Mesenchymal stem cell (in vitro differentiated cells and primary cell): ENCODE data around the gene AGBL5. TPM values are rescaled to one million over a fixed set of nuclear protein-coding genes. Genes with fewer than 3 reads are reported as not detected.

ENCODE experiments used
- DNase-seq: peaks from one replicate; pipeline ENCODE4 v3.0.0-alpha.2; 2013
- H2AFZ ChIP-seq: one replicate; pipeline ENCODE4 v1.6.1; 2013; ENCODE audit warnings: low read depth, mild to moderate bottlenecking, control low read depth, inconsistent platforms, low read length, moderate library complexity
- H2AK5ac ChIP-seq: 2 replicates; pipeline ENCODE4 v1.6.1; 2013; ENCODE audit warnings: low read length, moderate library complexity, mild to moderate bottlenecking, inconsistent platforms; ENCODE audit not compliant: severe bottlenecking
- H2BK120ac ChIP-seq: one replicate; pipeline ENCODE4 v1.6.1; 2013; ENCODE audit warnings: low read depth, mild to moderate bottlenecking, inconsistent platforms, low read length, moderate library complexity
- H2BK12ac ChIP-seq, 2 experiments: one replicate each; pipeline ENCODE4 v1.6.1; 2013; ENCODE audit warnings: inconsistent platforms in 2 of 2, low read length in 2 of 2, mild to moderate bottlenecking in 2 of 2, moderate library complexity in 2 of 2, control low read depth in 1 of 2
- H2BK15ac ChIP-seq: one replicate; pipeline ENCODE4 v1.6.1; 2013; ENCODE audit warnings: mild to moderate bottlenecking, low read depth, inconsistent platforms; ENCODE audit not compliant: poor library complexity, severe bottlenecking
- H2BK5ac ChIP-seq: 2 replicates; pipeline ENCODE4 v1.6.1; 2013; ENCODE audit warnings: low read depth, mild to moderate bottlenecking, low read length, control low read depth, inconsistent platforms; ENCODE audit not compliant: poor library complexity, severe bottlenecking
- H3K14ac ChIP-seq, 2 experiments: one replicate each; pipeline ENCODE4 v1.6.1; 2013; ENCODE audit warnings: inconsistent platforms in 2 of 2, low read length in 2 of 2, control low read depth in 1 of 2, mild to moderate bottlenecking in 1 of 2, moderate library complexity in 1 of 2
- H3K18ac ChIP-seq, 2 experiments: one replicate each; pipeline ENCODE4 v1.6.1; 2013; ENCODE audit warnings: inconsistent platforms in 2 of 2, low read length in 2 of 2, control low read depth in 1 of 2, low read depth in 1 of 2, mild to moderate bottlenecking in 1 of 2
- H3K23ac ChIP-seq, 2 experiments: one replicate each; pipeline ENCODE4 v1.6.1; 2013; ENCODE audit warnings: inconsistent platforms in 2 of 2, low read length in 2 of 2, mild to moderate bottlenecking in 2 of 2, moderate library complexity in 2 of 2, control low read depth in 1 of 2
- H3K27ac ChIP-seq: 2 replicates; pipeline ENCODE4 v1.5.1; 2013; ENCODE audit warnings: mild to moderate bottlenecking, moderate library complexity, low read length, control low read depth, inconsistent platforms; ENCODE audit not compliant: poor library complexity, severe bottlenecking
- H3K27me3 ChIP-seq, 2 experiments: 2 replicates each; pipeline versions ENCODE4 v1.6.1 to v1.7.0; 2013; ENCODE audit warnings: low read length in 2 of 2, mild to moderate bottlenecking in 2 of 2, moderate library complexity in 2 of 2, control low read depth in 1 of 2, inconsistent platforms in 1 of 2; ENCODE audit not compliant: control insufficient read depth in 1 of 2, insufficient read depth in 1 of 2
- H3K36me3 ChIP-seq, 2 experiments: 2 replicates each; pipeline versions ENCODE4 v1.6.1 to v1.7.0; 2013; ENCODE audit warnings: low read length in 2 of 2, control low read depth in 1 of 2, inconsistent platforms in 1 of 2, low read depth in 1 of 2, mild to moderate bottlenecking in 1 of 2; ENCODE audit not compliant: insufficient read depth in 2 of 2, control insufficient read depth in 1 of 2
- H3K4ac ChIP-seq, 2 experiments: one replicate each; pipeline ENCODE4 v1.6.1; 2013; ENCODE audit warnings: inconsistent platforms in 2 of 2, low read length in 2 of 2, mild to moderate bottlenecking in 2 of 2, moderate library complexity in 2 of 2, control low read depth in 1 of 2, low read depth in 1 of 2
- H3K4me1 ChIP-seq: 2 replicates; pipeline ENCODE4 v1.6.1; 2013; ENCODE audit warnings: low read depth, low read length, control low read depth; ENCODE audit not compliant: control insufficient read depth, insufficient read depth
- H3K4me2 ChIP-seq: 2 replicates; pipeline ENCODE4 v1.6.1; 2013; ENCODE audit warnings: low read length, mild to moderate bottlenecking, inconsistent platforms; ENCODE audit not compliant: poor library complexity, severe bottlenecking
- H3K4me3 ChIP-seq, 2 experiments: 2 replicates each; pipeline versions ENCODE4 v1.5.1 to v1.7.0; 2013; ENCODE audit warnings: low read length in 2 of 2, mild to moderate bottlenecking in 2 of 2, control low read depth in 1 of 2, low read depth in 1 of 2; ENCODE audit not compliant: insufficient read depth in 1 of 2
- H3K79me1 ChIP-seq: replicated peaks from 2 replicates; pipeline ENCODE4 v1.6.1; 2013; ENCODE audit warnings: mild to moderate bottlenecking, control low read depth, low read length, inconsistent platforms; ENCODE audit not compliant: poor library complexity, severe bottlenecking
- H3K9ac ChIP-seq: 2 replicates; pipeline ENCODE4 v1.7.0; 2013; ENCODE audit warnings: mild to moderate bottlenecking, low read length, moderate library complexity
- H3K9me3 ChIP-seq: 2 replicates; pipeline ENCODE4 v1.7.0; 2013; ENCODE audit warnings: mild to moderate bottlenecking, low read length; ENCODE audit not compliant: control insufficient read depth
- H4K8ac ChIP-seq: one replicate; pipeline ENCODE4 v1.6.1; 2013; ENCODE audit warnings: inconsistent platforms, mild to moderate bottlenecking, low read length, moderate library complexity
- H4K91ac ChIP-seq: one replicate; pipeline ENCODE4 v1.6.1; 2013; ENCODE audit warnings: mild to moderate bottlenecking, low read length, inconsistent platforms
- WGBS: methylation state at CpG from one replicate; pipeline ENCODE4 v1.1.7; 2013; ENCODE audit warnings: mixed read lengths; 5-methylcytosine and 5-hydroxymethylcytosine counted together
- polyA plus RNA-seq, 2 experiments: library from polyadenylated mRNA; stranded (reverse); fragments of 200-250 nt; gene quantifications; one replicate each; pipeline ENCODE4 v1.2.3, GENCODE V29; 2013

AGBL5 gene, protein sequence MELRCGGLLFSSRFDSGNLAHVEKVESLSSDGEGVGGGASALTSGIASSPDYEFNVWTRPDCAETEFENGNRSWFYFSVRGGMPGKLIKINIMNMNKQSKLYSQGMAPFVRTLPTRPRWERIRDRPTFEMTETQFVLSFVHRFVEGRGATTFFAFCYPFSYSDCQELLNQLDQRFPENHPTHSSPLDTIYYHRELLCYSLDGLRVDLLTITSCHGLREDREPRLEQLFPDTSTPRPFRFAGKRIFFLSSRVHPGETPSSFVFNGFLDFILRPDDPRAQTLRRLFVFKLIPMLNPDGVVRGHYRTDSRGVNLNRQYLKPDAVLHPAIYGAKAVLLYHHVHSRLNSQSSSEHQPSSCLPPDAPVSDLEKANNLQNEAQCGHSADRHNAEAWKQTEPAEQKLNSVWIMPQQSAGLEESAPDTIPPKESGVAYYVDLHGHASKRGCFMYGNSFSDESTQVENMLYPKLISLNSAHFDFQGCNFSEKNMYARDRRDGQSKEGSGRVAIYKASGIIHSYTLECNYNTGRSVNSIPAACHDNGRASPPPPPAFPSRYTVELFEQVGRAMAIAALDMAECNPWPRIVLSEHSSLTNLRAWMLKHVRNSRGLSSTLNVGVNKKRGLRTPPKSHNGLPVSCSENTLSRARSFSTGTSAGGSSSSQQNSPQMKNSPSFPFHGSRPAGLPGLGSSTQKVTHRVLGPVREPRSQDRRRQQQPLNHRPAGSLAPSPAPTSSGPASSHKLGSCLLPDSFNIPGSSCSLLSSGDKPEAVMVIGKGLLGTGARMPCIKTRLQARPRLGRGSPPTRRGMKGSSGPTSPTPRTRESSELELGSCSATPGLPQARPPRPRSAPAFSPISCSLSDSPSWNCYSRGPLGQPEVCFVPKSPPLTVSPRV
- polyA plus RNA-seq (2013, experiment 1 of 2): 18.2 TPM
- 17.4 TPM for polyA plus RNA-seq (2013, experiment 2 of 2)

DNA sequence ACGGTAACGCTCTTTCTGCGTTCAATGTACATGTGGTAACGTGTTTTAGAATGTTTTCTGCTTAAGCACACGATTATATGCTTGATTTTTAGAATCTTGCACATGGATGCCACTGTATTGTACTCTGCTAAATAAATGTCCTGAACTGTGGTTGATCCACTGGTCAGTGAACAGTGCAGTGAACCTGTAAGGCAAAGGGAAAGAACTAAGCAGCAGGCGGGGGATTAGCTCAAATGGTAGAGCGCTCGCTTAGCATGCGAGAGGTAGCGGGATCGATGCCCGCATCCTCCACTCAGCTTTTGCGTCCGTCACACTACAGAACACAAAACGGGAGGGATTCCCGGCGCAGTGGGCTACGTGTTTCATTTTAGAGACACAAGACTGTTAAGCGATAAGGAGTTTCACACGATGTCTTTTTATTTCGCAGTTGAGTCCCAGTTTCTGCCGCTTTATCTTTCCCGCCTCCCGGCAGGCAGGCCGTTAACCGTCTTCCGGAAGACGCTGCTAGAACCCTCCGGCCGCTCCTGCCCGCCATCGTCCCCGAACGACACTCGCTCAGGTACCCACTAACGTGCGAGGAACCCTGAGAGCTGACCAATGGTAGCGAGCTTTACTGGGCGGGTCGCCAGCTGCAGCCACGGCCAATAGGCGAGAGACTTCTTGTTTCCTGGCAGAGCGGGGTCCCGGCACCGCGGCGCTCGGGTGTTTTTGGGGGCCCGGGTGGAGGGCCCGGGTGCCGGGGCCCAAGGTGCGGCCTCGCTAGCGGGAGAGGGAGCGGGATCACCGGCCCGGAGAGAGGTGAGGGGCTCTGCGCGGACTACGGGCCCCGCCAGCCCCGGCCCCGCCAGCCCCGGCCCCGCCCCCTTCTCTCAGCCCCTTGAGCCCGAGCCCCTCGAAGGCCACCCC lies at the start of gene AGBL5:
AGBL5 (plus strand) TSS at position 673 of the 906 bp plus-strand sequence. CDS start 1,291 bp downstream, outside the sequence.
- H2BK5ac ChIP-seq: no peak within 1 kb of the TSS
- H3K9me3 ChIP-seq: no peaks in the 10 kb centered on the region
- peak within 1 kb of the TSS; percentile 90 for H3K27ac ChIP-seq
- H2BK15ac ChIP-seq: peak within 1 kb of the TSS; percentile 41
- peak within 1 kb of the TSS; percentile 89 for H3K9ac ChIP-seq
- H3K4ac ChIP-seq: peak within 1 kb of the TSS; percentile 66 to 99
- H3K27me3 ChIP-seq: no peaks in the 10 kb centered on the region
- no peak within 1 kb of the TSS for H2AK5ac ChIP-seq
- H2BK12ac ChIP-seq: peak within 1 kb of the TSS in 1 of 2 experiments; percentile 58
- peak within 1 kb of the TSS; percentile 61 for H4K91ac ChIP-seq
- H3K18ac ChIP-seq: peak within 1 kb of the TSS; percentile 40 to 93
- peak within 1 kb of the TSS in 1 of 2 experiments; percentile 54 for H3K23ac ChIP-seq
- peaks cover 26 to 30% of the 10 kb centered on the region in 2 experiments for H3K36me3 ChIP-seq
- H3K4me3 ChIP-seq: peak within 1 kb of the TSS; percentile 81 to 89
- under 1% methylated on average over 55 of the region's 67 CpGs for WGBS
- no peak within 1 kb of the TSS for H2BK120ac ChIP-seq
- peak within 1 kb of the TSS; percentile 83 for H2AFZ ChIP-seq
- DNase-seq: peak; percentile 94
- H3K4me2 ChIP-seq: peak within 1 kb of the TSS; percentile 94
- H4K8ac ChIP-seq: peak within 1 kb of the TSS; percentile 83
- H3K14ac ChIP-seq: peak within 1 kb of the TSS in 1 of 2 experiments; percentile 98
- peaks cover 18% of the 10 kb centered on the region for H3K79me1 ChIP-seq
- H3K4me1 ChIP-seq: peaks cover 10% of the 10 kb centered on the region

DNA sequence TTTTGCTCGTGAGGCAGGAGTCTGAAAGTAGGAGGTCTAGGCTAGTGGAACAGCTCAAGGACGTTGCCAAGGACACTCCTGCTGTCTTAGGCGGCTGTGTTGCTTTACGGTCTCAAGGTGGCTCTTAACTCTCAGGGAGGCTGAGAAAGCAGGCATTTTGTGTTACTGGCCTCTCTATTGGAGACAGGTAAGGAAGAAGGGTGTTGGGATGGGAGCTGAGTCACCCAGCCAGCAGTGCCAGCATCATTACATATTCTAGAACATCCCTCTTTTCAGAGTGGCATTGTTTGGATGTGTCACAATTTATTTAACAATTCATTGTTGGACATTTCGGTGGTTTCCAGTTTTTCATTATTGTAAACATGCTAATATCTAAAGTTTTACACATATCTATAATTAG lies 49.5 kb upstream of the AGBL5 start:
- Histone ChIP-seq H3K18ac (no peak overlapping the region), H2BK12ac (no peak overlapping the region), H3K27me3 (peaks cover 0 to 39% of the 10 kb centered on the region in 2 experiments), H3K4me3 (no peak overlapping the region), H2BK5ac (no peak overlapping the region), H2AFZ (no peak overlapping the region), H4K91ac (no peak overlapping the region), H3K36me3 (no peaks in the 10 kb centered on the region), H3K4ac (no peak overlapping the region), H3K9me3 (no peaks in the 10 kb centered on the region), H2AK5ac (no peak overlapping the region), H3K23ac (no peak overlapping the region), H3K27ac (no peak overlapping the region), H3K4me2 (no peak overlapping the region), H4K8ac (no peak overlapping the region), H3K79me1 (no peaks in the 10 kb centered on the region), H3K14ac (no peak overlapping the region), H2BK120ac (no peak overlapping the region), H2BK15ac (no peak overlapping the region), H3K4me1 (peaks cover 1% of the 10 kb centered on the region), H3K9ac (no peak overlapping the region)
- WGBS: 60% methylated on average over 4 of the region's 5 CpGs
- DNase-seq: no peak

GRCh38 chr2:27003007-27003406 lies 48.5 kb upstream of the AGBL5 start:
- no peak overlapping the region for H4K8ac ChIP-seq
- H3K4ac ChIP-seq: no peak overlapping the region
- no peak overlapping the region for H3K14ac ChIP-seq
- no peak overlapping the region for H3K23ac ChIP-seq
- no peak overlapping the region for H2AFZ ChIP-seq
- no peak overlapping the region for H2AK5ac ChIP-seq
- no peak overlapping the region for H3K4me2 ChIP-seq
- H2BK120ac ChIP-seq: no peak overlapping the region
- H3K9me3 ChIP-seq: no peaks in the 10 kb centered on the region
- no peak overlapping the region for H3K27ac ChIP-seq
- peaks cover 1% of the 10 kb centered on the region for H3K4me1 ChIP-seq
- no peak overlapping the region for H2BK5ac ChIP-seq
- H4K91ac ChIP-seq: no peak overlapping the region
- H3K9ac ChIP-seq: no peak overlapping the region
- H3K4me3 ChIP-seq: no peak overlapping the region
- peak; percentile 54 for DNase-seq
- no peak overlapping the region for H3K18ac ChIP-seq
- H3K27me3 ChIP-seq: peaks cover 0 to 32% of the 10 kb centered on the region in 2 experiments
- no peak overlapping the region for H2BK15ac ChIP-seq
- H2BK12ac ChIP-seq: peak overlapping the region in 1 of 2 experiments; percentile 11
- no peaks in the 10 kb centered on the region for H3K36me3 ChIP-seq
- no peaks in the 10 kb centered on the region for H3K79me1 ChIP-seq
- 83% methylated on average over 4 of the region's 4 CpGs for WGBS
